ENCODE measurements around the gene NADK. TPM values are rescaled to one million over a fixed set of nuclear protein-coding genes. Genes with fewer than 3 reads are reported as not detected.

Gene NADK
- total and polyA plus RNA-seq, 2 donors (not counting 1 experiment from before 2014, with no cell fraction given) = 149 to 184 TPM

Other genes with a start within 250 kb of the NADK start
- 0.66 and 1.8 TPM in 2 replicates for gene TMEM240, start 237.8 kb downstream of the NADK start, total RNA-seq
- gene TMEM240, start 237.8 kb downstream of the NADK start, polyA plus RNA-seq = 0.28 and 0.40 TPM in 2 replicates
- 111 and 112 TPM in 2 replicates for gene SSU72, start 203.6 kb downstream of the NADK start, total RNA-seq
- gene SSU72, start 203.6 kb downstream of the NADK start, polyA plus RNA-seq = 86.8 and 108 TPM in 2 replicates
- gene FNDC10, start 178.3 kb downstream of the NADK start, total RNA-seq = 1.4 and 1.6 TPM in 2 replicates
- gene FNDC10, start 178.3 kb downstream of the NADK start, polyA plus RNA-seq = 0.52 and 1.4 TPM in 2 replicates
- 95.9 and 98.1 TPM in 2 replicates for gene MIB2, start 163.0 kb downstream of the NADK start, total RNA-seq
- gene MIB2, start 163.0 kb downstream of the NADK start, polyA plus RNA-seq = 94.0 and 152 TPM in 2 replicates
- 1.0 and 1.5 TPM in 2 replicates for gene MMP23B, start 146.3 kb downstream of the NADK start, total RNA-seq
- 1.7 and 3.4 TPM in 2 replicates for gene MMP23B, start 146.3 kb downstream of the NADK start, polyA plus RNA-seq
- gene CDK11B, start 119.5 kb downstream of the NADK start, total RNA-seq = 35.3 and 36.3 TPM in 2 replicates
- 14.1 and 19.6 TPM in 2 replicates for gene CDK11B, start 119.5 kb downstream of the NADK start, polyA plus RNA-seq
- gene SLC35E2B, start 85.7 kb downstream of the NADK start, total RNA-seq = 107 and 111 TPM in 2 replicates
- gene SLC35E2B, start 85.7 kb downstream of the NADK start, polyA plus RNA-seq = 64.4 and 67.7 TPM in 2 replicates
- 82.1 and 88.3 TPM in 2 replicates for gene CDK11A, start 54.1 kb downstream of the NADK start, total RNA-seq
- 111 and 138 TPM in 2 replicates for gene CDK11A, start 54.1 kb downstream of the NADK start, polyA plus RNA-seq
- 249 and 291 TPM in 2 replicates for gene GNB1, start 112.6 kb upstream of the NADK start, total RNA-seq
- gene GNB1, start 112.6 kb upstream of the NADK start, polyA plus RNA-seq = 213 and 269 TPM in 2 replicates
- gene CALML6, start 136.8 kb upstream of the NADK start, total RNA-seq = 0.61 and 2.0 TPM in 2 replicates
- 0.64 and 1.2 TPM in 2 replicates for gene CALML6, start 136.8 kb upstream of the NADK start, polyA plus RNA-seq
- gene TMEM52, start 140.8 kb upstream of the NADK start, total RNA-seq = 0.69 and 0.78 TPM in 2 replicates
- 1.00 and 2.1 TPM in 2 replicates for gene TMEM52, start 140.8 kb upstream of the NADK start, polyA plus RNA-seq
- not detected in 2 replicates for gene CFAP74, start 225.3 kb upstream of the NADK start, total RNA-seq
- gene CFAP74, start 225.3 kb upstream of the NADK start, polyA plus RNA-seq = not detected in 2 replicates
- gene GABRD, start 240.9 kb upstream of the NADK start, total RNA-seq = not detected in 2 replicates
- not detected in 2 replicates for gene GABRD, start 240.9 kb upstream of the NADK start, polyA plus RNA-seq